ENCODE measurements around the gene MMP25.

The MMP25 gene

DNA sequence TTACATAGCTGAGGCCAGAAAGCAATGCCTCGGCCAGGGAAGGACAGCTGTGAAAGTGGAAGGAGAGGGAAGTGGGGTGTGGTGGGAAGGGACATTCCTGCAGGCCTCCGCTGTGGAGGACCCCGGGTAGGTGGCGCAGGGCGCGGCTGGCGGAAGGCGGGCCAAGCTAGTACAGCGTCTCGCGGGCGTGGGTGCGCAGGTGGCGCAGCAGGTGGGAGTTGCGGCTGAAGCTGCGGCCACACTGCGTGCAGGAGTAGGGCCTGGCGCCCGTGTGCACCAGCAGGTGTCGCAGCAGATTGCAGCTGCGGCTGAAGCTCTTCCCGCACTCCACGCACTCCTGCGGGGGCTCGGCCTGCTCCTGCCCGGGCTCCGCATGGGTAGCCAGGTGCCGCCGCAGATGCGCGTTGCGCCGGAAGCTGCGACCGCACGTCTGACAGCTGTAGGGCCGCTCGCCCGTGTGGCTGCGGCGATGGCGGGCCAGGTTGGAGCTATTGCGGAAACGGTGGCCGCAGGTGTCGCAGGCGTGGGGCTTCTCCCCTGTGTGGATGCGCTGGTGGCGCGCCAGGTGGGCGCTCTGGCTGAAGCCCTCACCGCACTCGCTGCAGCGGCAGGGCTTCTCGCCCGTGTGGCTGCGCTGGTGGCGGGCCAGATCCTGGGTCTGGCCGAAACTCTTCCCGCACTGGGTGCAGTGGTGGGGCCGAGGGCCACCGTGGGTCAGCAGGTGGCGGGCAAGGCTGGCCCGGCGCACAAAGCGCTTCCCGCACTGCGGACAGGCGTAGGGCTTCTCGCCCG is 42.8 kb downstream of the MMP25 start:
- Histone ChIP-seq H3K9ac (ENCODE audit: low read length in 5 of 5) (no peak overlapping the region), H3K27me3 (ENCODE audit: control insufficient read depth in 5 of 5, insufficient read depth in 4 of 5, low read length in 5 of 5) (peaks cover 0 to 9% (median 0%) of the 10 kb centered on the region in 5 donors), H3K4me1 (ENCODE audit: control insufficient read depth in 5 of 5, insufficient read depth in 5 of 5, low read length in 5 of 5) (peaks cover 3 to 37% (median 26%) of the 10 kb centered on the region in 5 donors), H3K4me3 (ENCODE audit: low read depth in 1 of 5, low read length in 5 of 5) (no peak overlapping the region), H3K9me3 (ENCODE audit: control insufficient read depth in 5 of 5, low read length in 5 of 5) (no peaks in the 10 kb centered on the region), H3K27ac (ENCODE audit: low read depth, low read length) (no peak overlapping the region), H3K36me3 (ENCODE audit: control insufficient read depth in 5 of 5, insufficient read depth in 5 of 5, low read length in 5 of 5) (no peaks in the 10 kb centered on the region)

DNA sequence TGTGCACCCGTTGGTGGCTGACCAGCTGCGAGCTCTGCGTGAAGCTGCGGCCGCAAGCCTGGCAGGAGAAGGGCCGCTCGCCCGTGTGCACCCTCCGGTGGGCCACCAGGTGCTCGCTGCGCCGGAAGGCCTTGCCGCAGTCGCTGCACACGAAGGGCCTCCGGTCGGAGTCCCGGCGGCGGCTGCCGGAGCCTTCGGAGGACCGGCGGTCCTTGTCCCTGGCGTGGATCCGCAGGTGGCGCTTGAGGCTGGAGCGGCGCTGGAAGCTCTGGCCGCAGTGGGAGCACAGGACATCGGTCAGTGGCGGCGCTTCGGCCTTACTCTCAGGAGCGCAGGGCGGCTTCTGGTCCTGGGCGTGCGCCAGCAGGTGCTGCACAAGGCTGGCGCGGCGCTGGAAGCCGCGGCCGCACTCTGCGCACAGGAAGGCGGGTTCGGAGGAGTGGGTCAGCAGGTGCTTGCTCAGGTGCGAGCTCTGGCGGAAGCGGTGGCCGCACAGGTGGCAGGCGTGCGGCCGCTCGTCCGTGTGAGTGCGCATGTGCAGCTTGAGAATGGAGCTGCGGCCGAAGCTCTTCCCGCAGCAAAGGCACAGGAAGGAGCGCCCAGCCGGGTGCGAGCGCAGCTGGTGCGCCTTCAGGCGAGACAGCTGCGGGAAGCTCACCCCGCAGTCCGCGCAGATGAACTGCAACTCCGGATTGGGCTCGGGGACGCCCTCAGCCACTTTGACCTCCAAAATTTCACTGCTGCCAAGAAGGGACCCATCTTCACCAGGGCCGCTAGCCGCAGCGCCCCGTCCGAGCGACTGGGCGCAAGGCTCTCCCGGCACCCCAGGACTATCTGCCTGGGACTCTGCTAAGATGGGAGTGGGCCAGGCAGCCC is 43.6 kb downstream of the MMP25 start:
- Histone ChIP-seq H3K27ac (ENCODE audit: low read depth, low read length) (no peak overlapping the region), H3K27me3 (ENCODE audit: control insufficient read depth in 5 of 5, insufficient read depth in 4 of 5, low read length in 5 of 5) (peaks cover 0 to 9% (median 0%) of the 10 kb centered on the region in 5 donors), H3K4me1 (ENCODE audit: control insufficient read depth in 5 of 5, insufficient read depth in 5 of 5, low read length in 5 of 5) (peaks cover 3 to 37% (median 26%) of the 10 kb centered on the region in 5 donors), H3K36me3 (ENCODE audit: control insufficient read depth in 5 of 5, insufficient read depth in 5 of 5, low read length in 5 of 5) (no peaks in the 10 kb centered on the region), H3K9ac (ENCODE audit: low read length in 5 of 5) (no peak overlapping the region), H3K9me3 (ENCODE audit: control insufficient read depth in 5 of 5, low read length in 5 of 5) (no peaks in the 10 kb centered on the region), H3K4me3 (ENCODE audit: low read depth in 1 of 5, low read length in 5 of 5) (no peak overlapping the region)

- Histone ChIP-seq H3K9me3 (ENCODE audit: control insufficient read depth in 5 of 5, low read length in 5 of 5) (no peaks in the 10 kb centered on the region), H3K4me1 (ENCODE audit: control insufficient read depth in 5 of 5, insufficient read depth in 5 of 5, low read length in 5 of 5) (peaks cover 3 to 30% (median 18%) of the 10 kb centered on the region in 5 donors), H3K9ac (ENCODE audit: low read length in 5 of 5) (no peak overlapping the region), H3K36me3 (ENCODE audit: control insufficient read depth in 5 of 5, insufficient read depth in 5 of 5, low read length in 5 of 5) (no peaks in the 10 kb centered on the region), H3K4me3 (ENCODE audit: low read depth in 1 of 5, low read length in 5 of 5) (no peak overlapping the region), H3K27me3 (ENCODE audit: control insufficient read depth in 5 of 5, insufficient read depth in 4 of 5, low read length in 5 of 5) (peaks cover 0 to 9% (median 0%) of the 10 kb centered on the region in 5 donors), H3K27ac (ENCODE audit: low read depth, low read length) (no peak overlapping the region)
Measured at GRCh38 chr16:3091551-3091950, 45.2 kb downstream of the MMP25 start.

- Histone ChIP-seq H3K27ac (ENCODE audit: low read depth, low read length) (no peak overlapping the region), H3K36me3 (ENCODE audit: control insufficient read depth in 5 of 5, insufficient read depth in 5 of 5, low read length in 5 of 5) (no peaks in the 10 kb centered on the region), H3K27me3 (ENCODE audit: control insufficient read depth in 5 of 5, insufficient read depth in 4 of 5, low read length in 5 of 5) (peaks cover 0 to 9% (median 0%) of the 10 kb centered on the region in 5 donors), H3K4me1 (ENCODE audit: control insufficient read depth in 5 of 5, insufficient read depth in 5 of 5, low read length in 5 of 5) (peaks cover 1 to 20% (median 9%) of the 10 kb centered on the region in 5 donors), H3K4me3 (ENCODE audit: low read depth in 1 of 5, low read length in 5 of 5) (no peak overlapping the region), H3K9me3 (ENCODE audit: control insufficient read depth in 5 of 5, low read length in 5 of 5) (no peaks in the 10 kb centered on the region), H3K9ac (ENCODE audit: low read length in 5 of 5) (no peak overlapping the region)
Measured at GRCh38 chr16:3092501-3092941, 46.2 kb downstream of the MMP25 start.

DNA sequence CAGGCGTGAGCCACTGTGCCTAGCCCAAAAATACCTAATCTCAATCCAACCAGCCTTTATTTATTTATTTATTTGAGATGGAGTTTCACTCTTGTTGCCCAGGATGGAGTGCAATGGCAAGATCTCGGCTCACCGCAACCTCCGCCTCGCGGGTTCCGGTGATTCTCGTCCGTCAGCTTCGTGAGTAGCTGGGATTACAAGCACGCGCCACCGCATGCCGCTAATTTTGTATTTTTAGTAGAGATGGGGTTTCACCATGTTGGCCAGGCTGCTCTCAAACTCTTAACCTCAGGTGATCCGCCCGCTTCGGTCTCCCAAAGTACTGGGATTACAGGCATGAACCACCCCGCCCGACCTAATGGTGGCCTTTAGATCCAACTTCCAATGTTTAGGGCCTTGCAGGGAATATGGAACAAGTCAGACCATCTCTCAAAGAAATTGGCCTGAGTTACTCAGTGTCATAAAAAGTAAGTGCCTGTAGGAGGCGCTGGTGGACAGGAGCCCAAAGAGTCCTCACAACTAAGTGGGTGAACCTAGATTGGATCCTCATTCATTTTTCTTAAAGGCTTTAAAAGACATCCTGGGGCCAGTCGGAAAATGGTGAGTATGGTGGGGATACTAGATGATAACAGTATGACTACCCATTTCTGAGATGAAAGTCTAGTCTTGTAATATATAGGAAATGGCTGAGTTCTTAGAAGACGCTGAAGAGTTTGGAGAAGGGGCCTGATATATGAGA is 48.1 kb downstream of the MMP25 start:
- no peaks in the 10 kb centered on the region for H3K9me3 ChIP-seq (ENCODE audit: control insufficient read depth in 5 of 5, low read length in 5 of 5)
- H3K36me3 ChIP-seq (ENCODE audit: control insufficient read depth in 5 of 5, insufficient read depth in 5 of 5, low read length in 5 of 5), result no peaks in the 10 kb centered on the region
- H3K4me1 ChIP-seq (ENCODE audit: control insufficient read depth in 5 of 5, insufficient read depth in 5 of 5, low read length in 5 of 5), result peaks cover 0 to 8% (median 4%) of the 10 kb centered on the region in 5 donors
- no peak overlapping the region for H3K4me3 ChIP-seq (ENCODE audit: low read depth in 1 of 5, low read length in 5 of 5)
- H3K9ac ChIP-seq (ENCODE audit: low read length in 5 of 5), result no peak overlapping the region
- no peak overlapping the region for H3K27ac ChIP-seq (ENCODE audit: low read depth, low read length)
- peaks cover 0 to 9% (median 0%) of the 10 kb centered on the region in 5 donors for H3K27me3 ChIP-seq (ENCODE audit: control insufficient read depth in 5 of 5, insufficient read depth in 4 of 5, low read length in 5 of 5)

- Histone ChIP-seq H3K27ac (ENCODE audit: low read depth, low read length) (no peak overlapping the region), H3K9ac (ENCODE audit: low read length in 5 of 5) (no peak overlapping the region), H3K36me3 (ENCODE audit: control insufficient read depth in 5 of 5, insufficient read depth in 5 of 5, low read length in 5 of 5) (no peaks in the 10 kb centered on the region), H3K4me3 (ENCODE audit: low read depth in 1 of 5, low read length in 5 of 5) (no peak overlapping the region), H3K9me3 (ENCODE audit: control insufficient read depth in 5 of 5, low read length in 5 of 5) (no peaks in the 10 kb centered on the region), H3K4me1 (ENCODE audit: control insufficient read depth in 5 of 5, insufficient read depth in 5 of 5, low read length in 5 of 5) (peaks cover 4 to 20% (median 14%) of the 10 kb centered on the region in 5 donors), H3K27me3 (ENCODE audit: control insufficient read depth in 5 of 5, insufficient read depth in 4 of 5, low read length in 5 of 5) (peaks cover 0 to 9% (median 0%) of the 10 kb centered on the region in 5 donors)
Measured at GRCh38 chr16:3095869-3096268, 49.5 kb downstream of the MMP25 start.

DNA sequence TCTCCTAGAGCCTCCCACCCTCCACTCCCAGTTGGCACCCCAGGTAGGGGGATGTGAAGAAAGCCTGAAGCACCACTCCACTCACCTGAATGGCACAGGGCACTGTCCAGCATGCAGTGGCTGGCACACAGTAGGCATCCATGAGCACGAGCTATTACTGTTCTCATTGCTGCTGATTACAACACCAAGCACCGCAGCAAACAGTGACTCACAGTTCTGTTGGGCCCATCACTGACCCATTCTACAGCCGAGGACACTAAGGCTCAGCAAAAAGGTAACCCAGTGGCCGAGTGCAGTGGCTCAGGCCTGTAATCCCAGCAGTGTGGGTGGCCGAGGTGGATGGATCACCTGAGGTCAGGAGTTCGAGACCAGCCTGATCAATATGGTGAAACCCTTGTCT is 50.0 kb downstream of the MMP25 start:
- H3K4me1 ChIP-seq (ENCODE audit: control insufficient read depth in 5 of 5, insufficient read depth in 5 of 5, low read length in 5 of 5), result peaks cover 4 to 25% (median 18%) of the 10 kb centered on the region in 5 donors
- H3K4me3 ChIP-seq (ENCODE audit: low read depth in 1 of 5, low read length in 5 of 5), result no peak overlapping the region
- peaks cover 0 to 8% (median 0%) of the 10 kb centered on the region in 5 donors for H3K27me3 ChIP-seq (ENCODE audit: control insufficient read depth in 5 of 5, insufficient read depth in 4 of 5, low read length in 5 of 5)
- no peak overlapping the region for H3K27ac ChIP-seq (ENCODE audit: low read depth, low read length)
- H3K36me3 ChIP-seq (ENCODE audit: control insufficient read depth in 5 of 5, insufficient read depth in 5 of 5, low read length in 5 of 5), result no peaks in the 10 kb centered on the region
- H3K9me3 ChIP-seq (ENCODE audit: control insufficient read depth in 5 of 5, low read length in 5 of 5), result no peaks in the 10 kb centered on the region
- no peak overlapping the region for H3K9ac ChIP-seq (ENCODE audit: low read length in 5 of 5)

DNA sequence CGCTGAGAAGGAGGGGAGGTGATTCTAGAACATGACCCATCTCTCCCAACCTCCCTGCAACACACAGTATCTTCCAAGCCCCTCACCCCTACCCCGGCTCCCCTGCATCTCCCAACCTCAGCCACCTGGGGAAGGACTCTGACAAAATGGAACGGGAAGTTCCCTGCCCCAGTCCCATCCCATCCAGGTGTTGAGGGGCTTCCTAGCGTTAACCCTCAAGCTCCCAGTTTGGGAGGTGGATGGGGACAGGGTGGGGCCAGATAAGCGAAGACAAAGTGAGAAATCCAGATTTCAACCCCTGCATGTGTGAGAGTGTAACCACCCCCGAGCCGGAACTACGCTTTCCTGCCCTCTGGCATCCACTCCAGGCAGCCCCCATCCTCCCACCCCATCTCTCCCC is 50.9 kb downstream of the MMP25 start:
- Histone ChIP-seq H3K4me1 (ENCODE audit: control insufficient read depth in 5 of 5, insufficient read depth in 5 of 5, low read length in 5 of 5) (peaks cover 4 to 32% (median 22%) of the 10 kb centered on the region in 5 donors), H3K9ac (ENCODE audit: low read length in 5 of 5) (no peak overlapping the region), H3K27me3 (ENCODE audit: control insufficient read depth in 5 of 5, insufficient read depth in 4 of 5, low read length in 5 of 5) (peaks cover 0 to 2% (median 0%) of the 10 kb centered on the region in 5 donors), H3K27ac (ENCODE audit: low read depth, low read length) (no peak overlapping the region), H3K4me3 (ENCODE audit: low read depth in 1 of 5, low read length in 5 of 5) (no peak overlapping the region), H3K36me3 (ENCODE audit: control insufficient read depth in 5 of 5, insufficient read depth in 5 of 5, low read length in 5 of 5) (no peaks in the 10 kb centered on the region), H3K9me3 (ENCODE audit: control insufficient read depth in 5 of 5, low read length in 5 of 5) (no peaks in the 10 kb centered on the region)

DNA sequence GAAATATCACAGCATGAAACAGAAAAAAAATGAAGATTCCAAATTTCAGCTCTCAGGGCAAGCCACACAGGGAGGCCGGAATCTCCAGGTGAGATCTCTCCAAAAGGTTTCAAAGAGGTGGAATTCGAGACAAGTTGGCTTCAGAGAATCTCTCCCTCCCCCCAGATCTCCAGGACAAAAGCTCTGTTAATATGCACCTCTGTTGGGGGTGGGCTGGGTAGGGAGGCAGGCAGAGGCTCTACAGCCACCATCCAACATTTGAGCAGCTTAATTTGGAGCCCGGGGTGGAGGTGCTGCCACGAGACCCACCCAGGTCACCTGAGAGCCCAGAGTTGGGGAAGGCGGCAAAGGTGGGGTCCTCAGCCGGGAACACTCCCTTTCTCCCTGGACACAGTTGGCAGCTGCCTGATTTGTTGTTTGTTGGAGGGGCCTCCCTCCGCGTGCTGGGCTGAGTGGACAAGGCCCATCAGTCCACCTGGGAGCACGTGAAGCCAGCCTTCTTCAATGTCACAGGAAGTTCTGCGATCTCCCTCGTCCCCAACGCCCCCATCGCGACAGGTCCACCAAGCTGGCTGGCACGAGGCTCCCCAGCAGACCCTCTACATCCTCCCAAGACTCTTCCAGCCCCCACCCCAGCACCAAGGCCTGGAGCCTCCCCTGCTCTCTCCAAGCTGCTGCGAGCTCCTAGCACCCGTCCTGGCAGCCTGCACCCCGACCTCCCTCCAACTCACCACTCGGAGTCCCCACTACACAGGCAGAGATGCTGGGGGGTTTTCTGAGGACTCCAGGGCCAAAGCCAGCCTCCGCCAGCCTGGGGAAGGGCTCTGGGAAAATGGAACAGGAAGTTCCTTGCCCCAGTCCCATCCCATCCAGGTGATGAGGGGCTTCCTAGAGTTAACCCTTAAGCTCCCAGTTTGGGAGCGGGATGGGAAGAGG is 52.4 kb downstream of the MMP25 start, which contains the start of gene ZSCAN10:
Gene ZSCAN10 (minus strand): TSS at position 836 of the 936 bp plus-strand sequence. CDS start 6,357 bp downstream, outside the sequence.
- Histone ChIP-seq H3K4me3 (ENCODE audit: low read depth in 1 of 5, low read length in 5 of 5) (peak within 1 kb of the TSS; percentile 8 to 53 (median 33)), H3K9ac (ENCODE audit: low read length in 5 of 5) (peak within 1 kb of the TSS in 1 of 5 donors; percentile 26), H3K9me3 (ENCODE audit: control insufficient read depth in 5 of 5, low read length in 5 of 5) (no peaks in the 10 kb centered on the region), H3K27me3 (ENCODE audit: control insufficient read depth in 5 of 5, insufficient read depth in 4 of 5, low read length in 5 of 5) (no peaks in the 10 kb centered on the region), H3K36me3 (ENCODE audit: control insufficient read depth in 5 of 5, insufficient read depth in 5 of 5, low read length in 5 of 5) (no peaks in the 10 kb centered on the region), H3K4me1 (ENCODE audit: control insufficient read depth in 5 of 5, insufficient read depth in 5 of 5, low read length in 5 of 5) (peaks cover 4 to 40% (median 23%) of the 10 kb centered on the region in 5 donors), H3K27ac (ENCODE audit: low read depth, low read length) (no peak within 1 kb of the TSS)

Measured in subcutaneous abdominal adipose tissue (tissue), 5 donors.